GM19452 (cell line): Measurements from ENCODE around the gene HAUS3.
A peak's percentile ranks its signal among the peaks of the same experiment; 100 is the strongest.
"Not testable (repeated sequence)": the region's sequence is repeated elsewhere in the genome, so short reads cannot be mapped to it uniquely, and the experiment has no call there.

Experiments
- ATAC-seq: cut with Tn5 transposase; IDR thresholded peaks from one replicate; pipeline ENCODE4 v1.9.1; 2021; ENCODE audit not compliant: unreplicated experiment

Gene HAUS3

DNA sequence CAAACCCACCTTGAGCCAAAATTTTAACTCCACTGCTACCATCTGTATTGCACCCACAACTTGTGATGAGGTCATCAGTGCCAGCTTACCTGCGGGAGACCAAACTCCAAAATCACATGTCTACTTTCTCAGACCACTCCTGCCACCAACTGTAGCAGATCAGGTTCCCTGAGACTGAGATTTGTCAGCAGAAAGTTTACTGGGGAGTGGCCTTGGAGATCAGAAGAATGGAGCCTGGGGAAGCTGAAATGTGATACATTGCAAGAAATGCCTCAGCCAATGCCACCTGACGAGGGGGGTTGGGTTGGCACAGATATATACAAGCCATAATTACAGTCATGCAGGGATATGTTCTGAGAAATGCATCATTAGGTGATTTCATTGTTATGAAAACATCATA lies 19.1 kb downstream of the HAUS3 start:
- no peak for ATAC-seq

DNA sequence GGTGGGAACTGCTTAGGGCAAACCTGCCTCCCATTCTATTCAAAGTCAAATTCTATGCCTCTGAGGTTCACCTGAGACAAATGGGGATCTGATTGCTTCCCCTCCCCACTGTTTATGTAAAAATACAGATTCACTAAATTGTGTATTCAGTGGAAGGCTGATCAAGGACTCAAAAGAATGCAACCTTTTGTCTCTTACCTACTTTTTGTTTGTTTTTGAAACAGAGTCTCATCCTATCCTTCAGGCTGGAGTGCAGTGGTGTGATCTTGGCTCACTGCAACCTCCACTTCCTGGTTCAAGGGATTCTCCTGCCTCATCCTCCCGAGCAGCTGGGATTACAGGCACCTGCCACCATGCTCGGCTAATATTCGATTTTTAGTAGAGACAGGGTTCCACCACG lies 20.5 kb downstream of the HAUS3 start:
- ATAC-seq: not testable (repeated sequence)

DNA sequence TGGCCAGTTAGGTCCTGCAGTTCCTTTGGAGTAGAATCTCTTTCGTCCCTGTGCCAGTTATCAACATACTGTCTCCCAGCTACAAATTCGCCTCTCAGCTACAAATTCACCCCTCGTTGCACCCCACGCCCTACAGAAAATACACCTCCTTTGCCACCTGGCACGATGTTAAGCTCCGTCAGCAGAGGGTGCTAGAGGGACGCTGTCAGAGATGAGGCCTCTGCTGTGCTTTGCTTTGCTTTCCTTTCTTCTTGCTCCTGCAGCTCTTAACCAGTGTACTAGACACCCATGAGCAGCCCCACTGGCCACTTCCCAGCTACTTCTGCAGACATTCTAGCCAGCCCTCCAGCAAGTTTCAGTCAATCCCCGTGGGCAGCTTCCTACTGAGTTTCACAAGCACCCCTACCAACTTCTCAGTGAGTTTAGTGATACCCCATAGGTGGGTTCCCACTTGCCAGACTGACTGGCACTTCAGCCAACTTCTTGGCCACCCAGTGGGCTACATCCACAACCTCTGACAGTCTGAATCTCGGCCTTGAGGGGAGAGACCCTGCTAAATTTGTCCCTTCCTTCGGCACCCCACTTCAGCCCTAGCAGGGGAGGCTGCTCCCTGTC lies 21.8 kb downstream of the HAUS3 start:
- ATAC-seq: peak; percentile 53

DNA sequence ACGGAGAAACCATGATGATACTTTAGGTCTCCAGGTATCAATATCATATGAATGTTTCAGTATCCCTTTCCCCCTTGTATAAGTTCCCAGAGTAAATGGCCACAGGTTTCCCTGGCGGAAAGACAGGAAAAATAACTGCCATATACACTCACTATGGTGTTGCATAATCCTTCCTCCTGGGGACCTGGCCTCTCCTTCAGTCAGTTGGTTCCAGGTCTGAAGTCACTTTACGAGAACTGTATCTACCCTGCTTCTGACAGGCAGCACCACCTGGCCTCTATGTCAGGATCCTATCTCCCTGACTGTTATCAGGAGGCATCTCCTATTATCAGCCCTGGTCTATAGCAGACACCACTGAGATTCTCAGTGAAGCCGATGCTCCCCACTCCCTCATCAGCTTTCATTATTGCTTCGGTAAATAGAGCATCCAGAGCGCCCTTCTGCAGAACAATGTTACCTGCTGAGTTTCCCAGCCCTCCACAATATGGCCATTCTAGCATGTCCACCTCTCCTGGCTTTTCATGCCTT lies 22.6 kb downstream of the HAUS3 start:
- no peak for ATAC-seq

DNA sequence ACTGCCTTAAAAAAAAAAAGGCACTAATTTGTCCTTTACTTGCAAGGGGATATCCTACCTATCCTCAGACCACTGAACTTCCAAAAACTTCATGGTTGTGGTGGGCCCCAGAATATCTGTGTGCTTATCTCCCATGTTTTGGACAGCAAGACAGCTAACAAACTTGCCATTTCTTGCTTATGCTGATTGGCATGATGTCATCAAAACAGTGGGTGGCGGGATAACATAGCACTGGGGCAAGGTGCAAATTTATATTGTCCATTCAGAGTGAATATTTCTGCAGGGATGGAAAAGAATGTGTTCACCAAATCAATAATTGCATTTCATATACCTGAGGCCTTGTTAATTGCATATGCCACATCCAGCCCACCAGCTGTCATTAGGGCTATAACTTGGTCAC lies 23.5 kb downstream of the HAUS3 start:
- no peak for ATAC-seq

DNA sequence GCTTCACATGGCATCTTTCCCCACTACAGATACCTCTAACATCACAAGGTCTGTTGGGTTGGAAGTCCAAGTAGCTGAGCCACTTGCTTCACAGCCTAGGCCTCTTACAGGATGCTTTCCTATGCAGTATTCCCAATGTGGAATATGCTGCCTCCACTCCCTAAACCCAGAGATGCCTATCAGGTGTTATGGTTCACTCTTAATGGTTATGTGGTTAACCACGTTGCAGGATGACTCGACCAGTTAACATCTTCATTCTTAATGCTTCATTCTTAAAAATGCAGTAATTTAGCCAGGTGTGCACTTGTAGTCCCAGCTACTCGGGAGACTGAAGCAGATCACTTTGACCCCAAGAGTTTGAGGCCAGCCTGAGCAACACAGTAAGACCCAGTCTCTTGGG lies 24.2 kb downstream of the HAUS3 start:
- no peak for ATAC-seq

DNA sequence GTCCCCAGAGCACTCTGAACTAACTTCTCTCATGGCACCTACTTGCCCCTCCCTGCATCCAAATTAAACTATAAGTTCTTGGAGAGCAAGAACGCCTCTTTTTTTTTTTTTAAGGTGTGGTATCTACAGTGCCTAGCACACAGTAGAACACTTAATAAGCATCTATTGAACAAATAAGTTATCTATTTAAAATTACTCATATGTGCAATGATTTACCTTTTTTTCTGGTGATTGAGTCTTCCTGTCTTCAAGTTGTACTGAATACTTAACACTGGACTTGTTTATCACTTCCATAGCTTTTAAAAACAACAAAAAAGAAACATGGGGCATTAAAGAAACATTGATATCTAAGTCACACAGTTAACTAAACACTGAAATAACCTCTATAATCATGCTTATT lies 29.1 kb downstream of the HAUS3 start:
- ATAC-seq: no peak

DNA sequence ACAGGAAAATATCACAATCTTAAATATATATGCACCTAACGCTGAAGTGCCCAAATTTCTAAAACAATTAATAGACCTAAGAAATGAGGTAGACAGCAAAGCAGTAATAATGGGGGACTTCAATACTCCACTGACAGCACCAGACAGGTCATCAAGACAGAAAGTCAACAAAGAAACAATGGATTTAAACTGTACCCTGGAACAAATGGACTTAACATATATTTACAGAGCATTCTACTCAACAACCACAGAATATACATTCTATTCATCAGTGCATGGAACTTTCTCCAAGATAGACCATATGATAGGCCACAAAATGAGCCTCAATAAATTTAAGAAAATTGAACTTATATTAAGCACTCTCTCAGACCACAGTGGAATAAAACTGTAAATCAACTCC lies 39.1 kb downstream of the HAUS3 start:
- not testable (repeated sequence) for ATAC-seq

DNA sequence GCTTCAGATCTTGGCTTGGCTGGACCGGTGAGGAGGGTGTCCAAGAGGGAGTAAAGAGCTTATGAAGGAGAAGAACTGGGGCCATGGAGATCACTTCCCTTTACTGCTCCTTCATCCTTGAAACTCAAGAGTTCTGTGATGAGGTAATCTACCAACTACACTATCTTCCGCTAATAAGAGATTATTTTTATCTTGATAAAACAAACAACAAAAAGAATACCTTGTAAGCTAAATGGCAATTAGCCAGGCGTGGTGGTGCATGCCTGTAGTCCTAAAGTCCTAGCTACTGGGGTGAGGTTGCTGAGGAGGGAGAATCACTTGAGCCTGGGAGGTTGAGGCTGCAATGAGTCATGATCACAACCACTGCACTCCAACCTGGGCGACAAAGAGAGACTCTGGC lies 47.4 kb downstream of the HAUS3 start:
- ATAC-seq: no peak

DNA sequence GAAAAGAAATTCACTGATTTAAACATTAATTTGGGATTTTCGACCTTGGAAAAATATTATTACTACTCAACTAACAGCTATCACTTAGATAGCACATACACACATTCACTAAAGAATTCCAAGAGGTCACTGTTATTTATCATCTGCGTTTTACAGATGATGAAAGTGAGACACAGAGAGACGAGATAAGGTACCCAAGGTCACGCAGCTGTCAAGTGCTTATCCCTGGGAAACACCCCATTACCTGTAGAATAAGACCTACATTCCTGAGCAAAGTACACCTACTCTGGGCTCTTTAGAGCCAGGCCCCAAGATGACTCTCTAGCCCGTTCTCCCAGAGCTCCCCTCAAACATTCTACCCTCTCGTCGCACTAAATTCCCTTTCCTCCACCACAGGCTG lies 48.6 kb downstream of the HAUS3 start:
- ATAC-seq: no peak

DNA sequence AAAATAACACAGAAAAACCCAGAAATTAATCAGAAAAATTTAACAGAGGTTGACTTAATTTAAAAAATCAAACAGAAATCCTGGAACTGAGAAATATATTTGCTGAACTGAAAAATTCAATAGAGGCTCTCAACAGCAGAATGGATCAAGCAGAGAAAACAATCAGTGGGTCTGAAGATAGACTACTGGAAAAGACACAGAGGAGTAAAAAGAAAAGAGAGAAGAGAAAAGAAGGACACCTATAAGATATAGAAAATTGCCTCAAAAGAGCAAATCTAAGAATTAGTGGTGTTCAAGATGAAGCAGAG lies 55.1 kb downstream of the HAUS3 start:
- ATAC-seq: no peak

DNA sequence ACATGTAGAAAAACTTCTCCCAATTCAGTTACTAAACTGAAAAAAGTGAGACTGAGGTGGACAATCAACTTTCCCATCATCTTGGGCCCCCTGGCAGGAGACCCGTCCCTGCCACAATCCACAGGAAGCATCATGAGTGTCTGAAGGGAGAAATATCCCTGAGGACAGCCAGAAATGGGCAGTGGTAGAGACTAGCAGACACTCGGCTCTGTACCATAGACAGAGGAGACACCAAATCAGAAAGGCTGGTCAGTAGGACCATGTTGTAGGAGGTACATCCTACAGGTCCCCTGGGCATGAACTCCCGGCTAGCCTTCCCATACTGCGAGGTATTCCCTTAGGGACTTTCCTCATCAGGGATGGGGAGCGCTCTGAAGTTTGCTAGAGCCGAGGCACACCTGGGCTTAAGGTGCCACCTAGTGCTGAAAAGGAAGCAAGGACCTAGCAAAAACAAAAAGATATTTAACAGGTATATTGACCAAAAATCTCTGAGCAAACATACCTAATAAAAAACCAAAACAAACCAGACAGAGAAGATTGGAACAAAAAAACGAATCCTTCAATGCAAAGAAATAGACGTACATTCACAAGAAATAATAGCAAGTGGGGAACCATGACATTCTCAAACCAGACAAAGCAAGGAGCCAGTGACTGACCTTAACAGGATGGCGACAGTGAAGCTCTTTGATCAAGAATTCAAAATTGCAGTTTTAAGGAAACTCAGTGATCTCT lies 55.6 kb downstream of the HAUS3 start:
- ATAC-seq: no peak

DNA sequence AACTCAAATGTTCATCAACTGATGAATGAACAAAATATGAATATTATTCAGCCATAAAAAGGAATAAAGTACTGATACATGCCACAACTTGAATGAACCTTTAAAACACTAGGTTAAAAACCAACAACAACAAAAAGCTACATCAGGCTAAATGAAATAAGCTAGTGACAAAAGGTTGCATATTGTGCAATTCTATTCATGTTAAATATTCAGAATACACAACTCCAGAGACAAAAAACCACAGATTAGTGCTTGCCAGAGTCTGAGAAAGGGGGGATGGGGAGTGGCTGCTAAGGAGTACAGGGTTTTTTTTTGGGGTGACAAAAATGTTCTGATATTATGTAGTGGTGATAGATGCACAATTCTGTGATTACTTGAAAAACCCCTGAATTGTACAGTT lies 58.5 kb downstream of the HAUS3 start:
- no peak for ATAC-seq

DNA sequence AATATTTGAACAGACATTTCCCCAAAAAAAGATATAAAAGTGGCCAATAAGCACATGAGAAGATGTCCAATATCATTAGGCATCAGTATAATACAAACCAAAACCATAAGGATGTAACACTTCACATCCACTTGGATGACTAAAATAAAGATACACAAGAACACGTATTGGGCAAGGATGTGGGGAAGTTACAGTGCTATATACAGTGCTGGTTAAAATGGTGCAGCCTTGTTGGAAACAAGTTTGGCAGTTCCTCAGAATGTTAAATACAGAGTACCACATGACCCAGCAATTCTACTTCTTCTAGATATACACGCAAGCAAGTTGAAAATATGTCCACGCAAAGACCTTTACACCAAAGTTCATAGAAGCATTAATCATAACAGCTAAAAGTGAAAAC lies 58.9 kb downstream of the HAUS3 start:
- ATAC-seq: no peak

DNA sequence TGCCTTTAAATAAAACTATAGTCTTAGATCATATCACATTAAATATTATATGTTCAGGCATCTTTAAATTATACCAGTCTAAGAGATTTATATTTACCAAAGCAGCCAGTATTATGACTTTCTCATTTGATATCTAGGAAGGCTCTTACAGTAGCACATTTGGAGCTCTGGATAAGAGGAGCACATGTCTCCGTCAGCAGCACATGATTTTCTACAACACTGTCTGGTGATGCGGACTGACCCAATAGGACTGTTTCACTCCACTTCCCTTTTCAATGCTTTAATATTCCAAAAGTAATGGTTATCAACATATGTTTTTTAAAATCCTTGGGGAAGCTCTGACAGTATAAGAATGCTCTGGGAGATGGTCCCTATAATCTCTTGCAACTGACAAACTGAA lies 61.5 kb downstream of the HAUS3 start:
- ATAC-seq: no peak

DNA sequence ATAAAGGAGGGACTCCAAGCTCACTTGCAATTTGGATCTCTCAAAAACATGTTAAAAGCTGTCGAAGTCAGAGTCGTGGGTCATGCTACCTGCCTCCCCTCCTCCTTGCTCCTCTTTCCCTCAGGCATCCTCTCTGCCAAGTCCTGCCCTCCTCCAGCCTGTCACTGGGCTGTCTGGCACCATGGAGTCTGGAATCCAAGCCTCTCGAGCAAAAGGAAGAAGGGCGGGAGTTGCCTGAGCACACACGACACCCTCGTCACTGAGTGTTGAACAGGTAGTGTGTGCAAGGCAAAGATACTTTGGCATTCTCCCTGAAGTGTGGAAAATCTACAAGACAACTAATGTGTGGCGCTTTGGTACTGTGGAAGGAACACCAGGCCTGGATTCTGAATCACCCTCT lies 62.2 kb downstream of the HAUS3 start:
- ATAC-seq: no peak

DNA sequence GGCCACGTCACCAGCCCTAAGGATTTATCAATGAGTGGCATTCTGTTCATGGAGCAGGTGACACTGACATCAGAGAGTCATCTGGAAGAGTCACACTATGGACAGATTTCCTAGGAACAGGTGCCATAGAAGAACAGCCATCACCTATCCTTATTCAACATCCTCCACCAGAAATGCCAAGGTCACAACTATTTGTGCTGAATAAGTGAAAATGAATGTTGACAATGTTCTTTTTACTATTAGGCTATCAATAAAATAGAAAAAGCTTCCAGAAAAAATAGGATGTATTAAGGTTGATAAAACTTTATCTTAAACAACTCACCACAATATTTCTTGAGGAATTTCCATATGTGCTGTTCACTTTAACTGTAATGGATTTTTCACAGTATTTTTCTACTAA lies 62.9 kb downstream of the HAUS3 start:
- ATAC-seq: no peak
